H1 (cell line): ENCODE measurements around the gene MAPKAPK2. TPM values are rescaled to one million over a fixed set of nuclear protein-coding genes. Genes with fewer than 3 reads are reported as not detected.

Experiments
- CTCF ChIA-PET: fragments of 300-600 bp; sonication (Branson Sonifier 250); formaldehyde crosslinking; loops from one replicate; lab custom pipeline; 2021; ENCODE audit not compliant: partially characterized antibody; lab: Charles Lee
- POLR2A ChIA-PET: fragments of 300-600 bp; sonication (Branson Sonifier 250); formaldehyde crosslinking; loops from one replicate; lab custom pipeline; 2021; ENCODE audit warnings: inconsistent platforms; ENCODE audit not compliant: partially characterized antibody; lab: Charles Lee
- DNase-seq, 2 experiments: peaks; one replicate each; pipeline versions ENCODE4 v3.0.0 to v3.0.0-alpha.2; 2010 to 2022; ENCODE audit warnings: low spot score in 2 of 2, low read depth in 1 of 2, mixed read lengths in 1 of 2
- FAIRE-seq: peaks from 2 replicates; lab custom pipeline; 2011; peaks lifted over from hg19 to GRCh38; lab: Jason Lieb, UNC
- H2AFZ ChIP-seq: 2 replicates; pipeline ENCODE4 v1.8.1; 2012; ENCODE audit warnings: low read length, inconsistent platforms
- H2AK5ac ChIP-seq: 2 replicates; pipeline ENCODE4 v1.6.1; 2013; ENCODE audit warnings: low read depth, low read length
- H2BK120ac ChIP-seq: replicated peaks from 2 replicates; pipeline ENCODE3; 2013; ENCODE audit warnings: low read depth, low read length, inconsistent platforms
- H2BK12ac ChIP-seq: 2 replicates; pipeline ENCODE4 v1.6.1; 2013; ENCODE audit warnings: low read depth, low read length
- H2BK15ac ChIP-seq: 2 replicates; pipeline ENCODE4 v1.6.1; 2013; ENCODE audit warnings: low read length
- H2BK20ac ChIP-seq: 2 replicates; pipeline ENCODE4 v1.6.1; 2013; ENCODE audit warnings: low read length
- H2BK5ac ChIP-seq: 2 replicates; pipeline ENCODE4 v1.6.1; 2013; ENCODE audit warnings: low read depth, low read length
- H3K14ac ChIP-seq: 2 replicates; pipeline ENCODE4 v1.6.1; 2013; ENCODE audit warnings: inconsistent platforms; ENCODE audit not compliant: insufficient read length
- H3K18ac ChIP-seq: 2 replicates; pipeline ENCODE4 v1.6.1; 2013; ENCODE audit warnings: low read length; ENCODE audit errors: extremely low read depth
- H3K23ac ChIP-seq: 2 replicates; pipeline ENCODE4 v1.6.1; 2013; ENCODE audit warnings: inconsistent platforms; ENCODE audit not compliant: insufficient read length
- H3K23me2 ChIP-seq: 2 replicates; pipeline ENCODE4 v1.6.1; 2013; ENCODE audit warnings: low read depth, low read length
- H3K27ac ChIP-seq: 2 replicates; pipeline ENCODE4 v1.6.1; 2011; ENCODE audit warnings: low read depth, low read length, inconsistent platforms
- H3K27me3 ChIP-seq, 4 experiments: replicated peaks in 1 of 4; 1 replicate in 1 of 4; 2 replicates in 3 of 4; pipeline versions ENCODE4 v1.6.1 to v1.8.1; 2011 to 2013; ENCODE audit warnings: low read length in 3 of 4, mild to moderate bottlenecking in 3 of 4, inconsistent platforms in 2 of 4, mixed read lengths in 2 of 4, moderate library complexity in 1 of 4; ENCODE audit not compliant: control insufficient read depth in 3 of 4, insufficient read depth in 3 of 4; ENCODE audit errors: extremely low read depth in 1 of 4
- H3K36me3 ChIP-seq, 4 experiments: 2 replicates each; pipeline versions ENCODE4 v1.6.1 to v1.8.1; 2011 to 2013; ENCODE audit warnings: mild to moderate bottlenecking in 4 of 4, low read length in 3 of 4, moderate library complexity in 2 of 4, control low read depth in 1 of 4, inconsistent platforms in 1 of 4; ENCODE audit not compliant: insufficient read depth in 4 of 4, control insufficient read depth in 2 of 4
- H3K4ac ChIP-seq: replicated peaks from 2 replicates; pipeline ENCODE3; 2013; ENCODE audit warnings: low read length, low read depth, mixed read lengths, inconsistent platforms; ENCODE audit not compliant: insufficient read length
- H3K4me1 ChIP-seq, 4 experiments: replicated peaks in 1 of 4; 1 replicate in 1 of 4; 2 replicates in 3 of 4; pipeline versions ENCODE4 v1.6.1 to v1.8.1; 2011 to 2013; ENCODE audit warnings: low read length in 3 of 4, inconsistent platforms in 2 of 4, mixed read lengths in 1 of 4; ENCODE audit not compliant: insufficient read depth in 4 of 4, control insufficient read depth in 3 of 4
- H3K4me2 ChIP-seq, 2 experiments: 2 replicates each; pipeline versions ENCODE4 v1.6.1 to v1.8.1; 2011 to 2013; ENCODE audit warnings: low read depth in 2 of 2, low read length in 2 of 2, control low read depth in 1 of 2, inconsistent platforms in 1 of 2, mild to moderate bottlenecking in 1 of 2; ENCODE audit not compliant: insufficient read depth in 1 of 2
- H3K4me3 ChIP-seq, 4 experiments: fragments of 200-600, 300-600 bp in 1 of 4; sonication (generic), shearing (Covaris generic), sonication (Bioruptor Twin) in 1 of 4; 2 replicates each; pipeline versions ENCODE4 v1.5.1 to v1.8.1; 2011 to 2016; ENCODE audit warnings: low read length in 4 of 4, low read depth in 3 of 4, control low read depth in 2 of 4, inconsistent platforms in 2 of 4, mild to moderate bottlenecking in 2 of 4, mixed read lengths in 1 of 4, moderate library complexity in 1 of 4; ENCODE audit not compliant: insufficient read depth in 2 of 4; ENCODE audit errors: extremely low read depth in 1 of 4
- H3K56ac ChIP-seq: replicated peaks from 2 replicates; pipeline ENCODE3; 2013; ENCODE audit warnings: low read depth, mild to moderate bottlenecking, mixed read lengths, low read length, inconsistent platforms; ENCODE audit not compliant: insufficient read length
- H3K79me1 ChIP-seq: 2 replicates; pipeline ENCODE4 v1.6.1; 2013; ENCODE audit warnings: low read depth, low read length, control low read depth
- H3K79me2 ChIP-seq, 2 experiments: 2 replicates each; pipeline versions ENCODE4 v1.6.1 to v1.8.1; 2012 to 2013; ENCODE audit warnings: low read length in 2 of 2, mild to moderate bottlenecking in 2 of 2, inconsistent platforms in 1 of 2; ENCODE audit not compliant: insufficient read depth in 2 of 2, control insufficient read depth in 1 of 2
- H3K9ac ChIP-seq, 4 experiments: replicated peaks in 1 of 4; 1 replicate in 1 of 4; 2 replicates in 3 of 4; pipeline versions ENCODE4 v1.6.1 to v1.8.1; 2011 to 2013; ENCODE audit warnings: low read depth in 3 of 4, low read length in 3 of 4, control low read depth in 2 of 4, mild to moderate bottlenecking in 2 of 4, moderate library complexity in 2 of 4, inconsistent platforms in 1 of 4; ENCODE audit errors: extremely low read depth in 1 of 4
- H3K9me3 ChIP-seq, 2 experiments: 2 replicates each; pipeline versions ENCODE4 v1.6.1 to v1.8.1; 2012 to 2013; ENCODE audit warnings: mild to moderate bottlenecking in 2 of 2, moderate library complexity in 2 of 2, control low read depth in 1 of 2, inconsistent platforms in 1 of 2, low read depth in 1 of 2, low read length in 1 of 2, mixed read lengths in 1 of 2; ENCODE audit not compliant: insufficient read depth in 2 of 2
- H4K20me1 ChIP-seq, 2 experiments: replicated peaks in 1 of 2; 2 replicates each; pipeline versions ENCODE3 to v1.8.1; 2011 to 2013; ENCODE audit warnings: inconsistent platforms in 2 of 2, low read length in 2 of 2, mild to moderate bottlenecking in 1 of 2; ENCODE audit not compliant: insufficient read depth in 2 of 2, control insufficient read depth in 1 of 2
- H4K5ac ChIP-seq: 2 replicates; pipeline ENCODE4 v1.6.1; 2013; ENCODE audit warnings: low read length, low read depth, mixed read lengths, inconsistent platforms; ENCODE audit not compliant: insufficient read length
- H4K8ac ChIP-seq: 2 replicates; pipeline ENCODE4 v1.8.0; 2013; ENCODE audit warnings: mild to moderate bottlenecking, moderate library complexity, low read length, inconsistent platforms; ENCODE audit not compliant: insufficient read depth; ENCODE audit errors: extremely low read depth
- H4K91ac ChIP-seq: replicated peaks from 2 replicates; pipeline ENCODE3; 2013; ENCODE audit warnings: low read length, mixed read lengths, inconsistent platforms; ENCODE audit not compliant: insufficient read length
- POLR2A ChIP-seq, 2 experiments: IDR thresholded peaks; 1 replicate in 1 of 2; 2 replicates in 1 of 2; pipeline ENCODE4 v1.6.1; 2011; ENCODE audit warnings: low read depth in 2 of 2, low read length in 2 of 2, mild to moderate bottlenecking in 2 of 2; ENCODE audit errors: control extremely low read depth in 1 of 2
- TAF7 ChIP-seq: optimal IDR thresholded peaks from 2 replicates; pipeline ENCODE3; 2011; ENCODE audit warnings: low read depth, mild to moderate bottlenecking, inconsistent platforms, low read length, moderate library complexity, borderline replicate concordance
- YY1 ChIP-seq: IDR thresholded peaks from 2 replicates; pipeline ENCODE4 v1.6.1; 2011; ENCODE audit warnings: low read depth, mild to moderate bottlenecking, low read length
- WGBS, 2 experiments: shearing (Covaris generic) in 1 of 2; methylation state at CpG; one replicate each; pipeline versions ENCODE4 v1.1.6 to v1.1.7; 2013 to 2015; ENCODE audit warnings: low lambda C conversion rate in 2 of 2, mixed read lengths in 2 of 2, inconsistent platforms in 1 of 2, low coverage in 1 of 2, missing lambda C conversion rate in 1 of 2; ENCODE audit not compliant: insufficient replicate concordance in 2 of 2, insufficient coverage in 1 of 2, insufficient read length in 1 of 2; ENCODE audit errors: extremely low coverage in 1 of 2, missing lambda C conversion rate in 1 of 2; 5-methylcytosine and 5-hydroxymethylcytosine counted together
- polyA plus RNA-seq, 7 experiments: library from polyadenylated mRNA; depleted of rRNA in 3 of 7; stranded (reverse) in 5 of 7; unstranded in 2 of 7; fragments of >200 nt in 5 of 7; fragments of 200-250 nt in 2 of 7; gene quantifications; 1 replicate in 5 of 7; 2 replicates in 1 of 7; 4 replicates in 1 of 7; pipeline versions ENCODE4 v1.2.1 to v1.2.3, GENCODE V29; 2011 to 2013; ENCODE audit warnings: missing spikeins in 2 of 7, mixed read lengths in 2 of 7
- total RNA-seq: library from RNA; stranded (reverse); fragmentation: NEBNext Ultra II Directional; extraction: Animal tissue kit (Norgen Biotek cat#: 25700); gene quantifications from 2 replicates; pipeline ENCODE4 v1.2.1, GENCODE V29; 2021

Gene MAPKAPK2
- total and polyA plus RNA-seq, 2 of the 8 experiments (the other 6 are each of a cell fraction or from before 2014, with no cell fraction given): 27.5 to 44.9 TPM

GRCh38 chr1:206706806-206707366, 22.2 kb downstream of the MAPKAPK2 start:
- H3K4me2 ChIP-seq: no peak overlapping the region; a peak in 1 of 4 replicates
- ChIA-PET POLR2A (interaction anchor here (1.1 to 1.5 kb wide), 2 partner anchors 13 to 95 kb away, joined by 3 to 4 read pairs; partner anchors contain the start of gene EIF2D), CTCF (interaction anchor here (1.0 to 3.7 kb wide), 10 partner anchors 9 to 229 kb away, joined by 3 to 25 read pairs (median 7); no protein-coding TSS in a partner anchor)
- no peak overlapping the region for H2AK5ac ChIP-seq
- H3K56ac ChIP-seq: no peak overlapping the region
- no peaks in the 10 kb centered on the region; a peak in 1 of 8 replicates for H3K36me3 ChIP-seq
- peaks cover 5 to 68% of the 10 kb centered on the region in 2 experiments; a peak in 3 of 4 replicates for H3K79me2 ChIP-seq
- H3K14ac ChIP-seq: no peak overlapping the region
- DNase-seq: no peak
- no peaks in the 10 kb centered on the region for H3K23me2 ChIP-seq
- no peak overlapping the region for H3K9ac ChIP-seq
- no peak overlapping the region for H2BK5ac ChIP-seq
- H2BK20ac ChIP-seq: no peak overlapping the region
- H4K5ac ChIP-seq: no peak overlapping the region
- no peak overlapping the region for H3K23ac ChIP-seq
- TF ChIP-seq POLR2A (IDR thresholded peaks at IDR 0.05; ENCODE audit: control extremely low read depth in 1 of 2, low read depth in 2 of 2, low read length in 2 of 2) (no peak), YY1 (no peak), TAF7 (no peak)
- FAIRE-seq: no peak
- H3K79me1 ChIP-seq: peaks cover 2% of the 10 kb centered on the region
- no peak overlapping the region for H4K8ac ChIP-seq
- H3K4ac ChIP-seq: no peak overlapping the region
- H3K4me3 ChIP-seq: no peak overlapping the region
- no peak overlapping the region for H2AFZ ChIP-seq
- no peaks in the 10 kb centered on the region for H3K9me3 ChIP-seq
- H4K91ac ChIP-seq: no peak overlapping the region
- H2BK12ac ChIP-seq: no peak overlapping the region
- H2BK15ac ChIP-seq: no peak overlapping the region
- 88% methylated on average over 5 of the region's 8 CpGs; no CpG with 5 or more reads in 1 of the 2 experiments for WGBS, 2 experiments
- no peaks in the 10 kb centered on the region for H3K27me3 ChIP-seq
- H3K18ac ChIP-seq: no peak overlapping the region
- H4K20me1 ChIP-seq: peaks cover 29 to 33% of the 10 kb centered on the region in 2 experiments
- peaks cover 22 to 49% (median 32%) of the 10 kb centered on the region in 4 experiments for H3K4me1 ChIP-seq
- no peak overlapping the region for H3K27ac ChIP-seq
- H2BK120ac ChIP-seq: no peak overlapping the region
